ACC112 (cell line): Measurements from ENCODE around the gene SCP2.

Experiments used
- H2AFZ ChIP-seq: fragments of 200-600 bp; sonication (generic); one replicate; pipeline ENCODE4 v1.6.0; 2017; ENCODE audit warnings: antibody characterized with exemption, low read length; ENCODE audit not compliant: unreplicated experiment
- H3K27ac ChIP-seq: fragments of 200-600 bp; sonication (generic); 2 replicates; pipeline ENCODE4 v1.5.1; 2014; ENCODE audit warnings: low read depth, mild to moderate bottlenecking, antibody characterized with exemption, low read length, moderate library complexity
- H3K27me3 ChIP-seq: fragments of 200-600 bp; sonication (generic); 2 replicates; pipeline ENCODE4 v1.6.1; 2014; ENCODE audit warnings: mild to moderate bottlenecking, antibody characterized with exemption, low read length, moderate library complexity, mixed read lengths; ENCODE audit not compliant: insufficient read depth
- H3K36me3 ChIP-seq: fragments of 200-600 bp; sonication (generic); 2 replicates; pipeline ENCODE4 v1.6.1; 2016; ENCODE audit warnings: mild to moderate bottlenecking, antibody characterized with exemption, low read length, moderate library complexity, mixed read lengths; ENCODE audit not compliant: insufficient read depth
- H3K4me1 ChIP-seq: fragments of 200-600 bp; sonication (generic); one replicate; pipeline ENCODE4 v1.6.1; 2016; ENCODE audit warnings: low read length, mixed read lengths; ENCODE audit not compliant: insufficient read depth, unreplicated experiment, control insufficient read depth
- H3K4me3 ChIP-seq: fragments of 200-600 bp; sonication (generic); 2 replicates; pipeline ENCODE4 v1.5.1; 2014; ENCODE audit warnings: mild to moderate bottlenecking, low read depth, low read length
- H3K79me2 ChIP-seq: fragments of 200-600 bp; sonication (generic); one replicate; pipeline ENCODE4 v1.6.0; 2016; ENCODE audit warnings: low read length; ENCODE audit not compliant: control insufficient read depth, unreplicated experiment, insufficient read depth

Gene SCP2

GRCh38 chr1:53090227-53091147 lies 163.4 kb downstream of the SCP2 start:
- H2AFZ ChIP-seq = no peak overlapping the region

GRCh38 chr1:53091841-53092645 lies 165.0 kb downstream of the SCP2 start:
- no peak overlapping the region for H2AFZ ChIP-seq
- no peak overlapping the region for H3K4me3 ChIP-seq
- H3K79me2 ChIP-seq = no peaks in the 10 kb centered on the region
- H3K4me1 ChIP-seq = peaks cover 12% of the 10 kb centered on the region
- H3K27me3 ChIP-seq = no peaks in the 10 kb centered on the region
- no peaks in the 10 kb centered on the region for H3K36me3 ChIP-seq
- H3K27ac ChIP-seq = no peak overlapping the region

More at GRCh38 chr1:53090227-53091147, 163.4 kb downstream of the SCP2 start:
- H3K79me2 ChIP-seq = no peaks in the 10 kb centered on the region
- H3K4me1 ChIP-seq = peaks cover 12% of the 10 kb centered on the region
- H3K4me3 ChIP-seq = no peak overlapping the region
- no peaks in the 10 kb centered on the region for H3K36me3 ChIP-seq
- H3K27me3 ChIP-seq = no peaks in the 10 kb centered on the region
- no peak overlapping the region for H3K27ac ChIP-seq

GRCh38 chr1:53092659-53093450 lies 165.8 kb downstream of the SCP2 start:
- H3K27me3 ChIP-seq = no peaks in the 10 kb centered on the region
- no peak overlapping the region for H2AFZ ChIP-seq
- H3K4me3 ChIP-seq = no peak overlapping the region
- no peak overlapping the region for H3K27ac ChIP-seq
- peaks cover 12% of the 10 kb centered on the region for H3K4me1 ChIP-seq
- no peaks in the 10 kb centered on the region for H3K79me2 ChIP-seq
- H3K36me3 ChIP-seq = no peaks in the 10 kb centered on the region

- Histone ChIP-seq H3K36me3 (no peaks in the 10 kb centered on the region), H3K4me3 (no peak overlapping the region), H3K4me1 (peaks cover 12% of the 10 kb centered on the region), H3K79me2 (no peaks in the 10 kb centered on the region), H2AFZ (no peak overlapping the region), H3K27ac (no peak overlapping the region), H3K27me3 (no peaks in the 10 kb centered on the region)
Observed at GRCh38 chr1:53093451-53093754, 166.3 kb downstream of the SCP2 start.

- H3K4me1 ChIP-seq = peaks cover 9% of the 10 kb centered on the region
- no peaks in the 10 kb centered on the region for H3K79me2 ChIP-seq
- H2AFZ ChIP-seq = no peak overlapping the region
- no peak overlapping the region for H3K27ac ChIP-seq
- no peak overlapping the region for H3K4me3 ChIP-seq
- H3K27me3 ChIP-seq = no peaks in the 10 kb centered on the region
- H3K36me3 ChIP-seq = no peaks in the 10 kb centered on the region
Observed at GRCh38 chr1:53093778-53094532, 166.9 kb downstream of the SCP2 start.

- no peak overlapping the region for H3K27ac ChIP-seq
- peaks cover 5% of the 10 kb centered on the region for H3K4me1 ChIP-seq
- H2AFZ ChIP-seq = no peak overlapping the region
- H3K27me3 ChIP-seq = no peaks in the 10 kb centered on the region
- no peaks in the 10 kb centered on the region for H3K79me2 ChIP-seq
- no peak overlapping the region for H3K4me3 ChIP-seq
- no peaks in the 10 kb centered on the region for H3K36me3 ChIP-seq
Observed at GRCh38 chr1:53094533-53094919, 167.4 kb downstream of the SCP2 start.
